Measurements from ENCODE around the gene RTP4.

Gene RTP4

GRCh38 chr3:187368251-187369088 is at the start of gene RTP4:
Gene RTP4, plus strand, starts transcription at chr3:187368385. Its CDS starts 57 bp downstream, at chr3:187368442.
- in situ Hi-C loops (cut with HindIII; ENCODE audit: low pct_ligation_motif_present, low pct_unique_long_range_greater_than_20kb, low sequenced_read_pairs): no loop called here
- peak; percentile 63 for DNase-seq

GRCh38 chr3:187318819-187319616 is 49.2 kb upstream of the RTP4 start:
- in situ Hi-C loops (cut with HindIII; ENCODE audit: low pct_ligation_motif_present, low pct_unique_long_range_greater_than_20kb, low sequenced_read_pairs): loop anchor here (25.0 kb wide), 1 partner anchor 368 kb away; no protein-coding TSS in a partner anchor

GRCh38 chr3:187319699-187320302 is 48.4 kb upstream of the RTP4 start:
- DNase-seq: peak; percentile 41
- in situ Hi-C loops (cut with HindIII; ENCODE audit: low pct_ligation_motif_present, low pct_unique_long_range_greater_than_20kb, low sequenced_read_pairs): loop anchor here (25.0 kb wide), 1 partner anchor 368 kb away; no protein-coding TSS in a partner anchor

More at GRCh38 chr3:187318819-187319616, 49.2 kb upstream of the RTP4 start:
- peak; percentile 47 for DNase-seq

- no peak for DNase-seq
- in situ Hi-C loops (cut with HindIII; ENCODE audit: low pct_ligation_motif_present, low pct_unique_long_range_greater_than_20kb, low sequenced_read_pairs): loop anchor here (25.0 kb wide), 1 partner anchor 366 kb away; no protein-coding TSS in a partner anchor
These were observed 46.4 kb upstream of the RTP4 start for GRCh38 chr3:187321766-187322165.

GRCh38 chr3:187322291-187322690 is 45.9 kb upstream of the RTP4 start:
- no peak for DNase-seq
- in situ Hi-C loops (cut with HindIII; ENCODE audit: low pct_ligation_motif_present, low pct_unique_long_range_greater_than_20kb, low sequenced_read_pairs): loop anchor here (25.0 kb wide), 1 partner anchor 365 kb away; no protein-coding TSS in a partner anchor

GRCh38 chr3:187323091-187323490 is 45.1 kb upstream of the RTP4 start:
- in situ Hi-C loops (cut with HindIII; ENCODE audit: low pct_ligation_motif_present, low pct_unique_long_range_greater_than_20kb, low sequenced_read_pairs): loop anchor here (25.0 kb wide), 1 partner anchor 364 kb away; no protein-coding TSS in a partner anchor
- no peak for DNase-seq

- in situ Hi-C loops (cut with HindIII; ENCODE audit: low pct_ligation_motif_present, low pct_unique_long_range_greater_than_20kb, low sequenced_read_pairs): no loop called here
These were observed 42.6 kb upstream of the RTP4 start for GRCh38 chr3:187325632-187326031.

GRCh38 chr3:187327845-187328244 is 40.3 kb upstream of the RTP4 start:
- no peak for DNase-seq
- in situ Hi-C loops (cut with HindIII; ENCODE audit: low pct_ligation_motif_present, low pct_unique_long_range_greater_than_20kb, low sequenced_read_pairs): no loop called here

More at GRCh38 chr3:187325632-187326031, 42.6 kb upstream of the RTP4 start:
- no peak for DNase-seq

- in situ Hi-C loops (cut with HindIII; ENCODE audit: low pct_ligation_motif_present, low pct_unique_long_range_greater_than_20kb, low sequenced_read_pairs): no loop called here
- no peak for DNase-seq
These were observed 39.5 kb upstream of the RTP4 start for GRCh38 chr3:187328691-187329090.

GRCh38 chr3:187334904-187335303 is 33.3 kb upstream of the RTP4 start:
- DNase-seq: no peak
- in situ Hi-C loops (cut with HindIII; ENCODE audit: low pct_ligation_motif_present, low pct_unique_long_range_greater_than_20kb, low sequenced_read_pairs): no loop called here

GRCh38 chr3:187336322-187336721 is 31.9 kb upstream of the RTP4 start:
- in situ Hi-C loops (cut with HindIII; ENCODE audit: low pct_ligation_motif_present, low pct_unique_long_range_greater_than_20kb, low sequenced_read_pairs): no loop called here
- DNase-seq: no peak

- in situ Hi-C loops (cut with HindIII; ENCODE audit: low pct_ligation_motif_present, low pct_unique_long_range_greater_than_20kb, low sequenced_read_pairs): no loop called here
These were observed 27.6 kb upstream of the RTP4 start for GRCh38 chr3:187340578-187340977.

GRCh38 chr3:187342255-187342654 is 25.9 kb upstream of the RTP4 start:
- DNase-seq: no peak
- in situ Hi-C loops (cut with HindIII; ENCODE audit: low pct_ligation_motif_present, low pct_unique_long_range_greater_than_20kb, low sequenced_read_pairs): no loop called here

More at GRCh38 chr3:187340578-187340977, 27.6 kb upstream of the RTP4 start:
- no peak for DNase-seq

- in situ Hi-C loops (cut with HindIII; ENCODE audit: low pct_ligation_motif_present, low pct_unique_long_range_greater_than_20kb, low sequenced_read_pairs): no loop called here
- no peak for DNase-seq
These were observed 24.5 kb upstream of the RTP4 start for GRCh38 chr3:187343670-187344069.

- no peak for DNase-seq
- in situ Hi-C loops (cut with HindIII; ENCODE audit: low pct_ligation_motif_present, low pct_unique_long_range_greater_than_20kb, low sequenced_read_pairs): no loop called here
These were observed 15.3 kb upstream of the RTP4 start for GRCh38 chr3:187352581-187353575.

- in situ Hi-C loops (cut with HindIII; ENCODE audit: low pct_ligation_motif_present, low pct_unique_long_range_greater_than_20kb, low sequenced_read_pairs): no loop called here
- DNase-seq: no peak
These were observed 10.1 kb upstream of the RTP4 start for GRCh38 chr3:187358068-187358467.

- DNase-seq: no peak
- in situ Hi-C loops (cut with HindIII; ENCODE audit: low pct_ligation_motif_present, low pct_unique_long_range_greater_than_20kb, low sequenced_read_pairs): no loop called here
These were observed 8.2 kb upstream of the RTP4 start for GRCh38 chr3:187359798-187360486.

All from ACHN (cell line).